Superior temporal gyrus (tissue), 1 donor: ENCODE results near the gene PKNOX2.

ENCODE experiments used
- DNase-seq: peaks from one replicate; pipeline ENCODE4 v3.0.0-alpha.2; 2016; ENCODE audit errors: extremely low spot score

PKNOX2 gene

GRCh38 chr11:125281831-125282595, 117.5 kb downstream of the PKNOX2 start:
- no peak for DNase-seq

- DNase-seq = no peak
Observed at GRCh38 chr11:125282596-125282914, 118.0 kb downstream of the PKNOX2 start.

DNA sequence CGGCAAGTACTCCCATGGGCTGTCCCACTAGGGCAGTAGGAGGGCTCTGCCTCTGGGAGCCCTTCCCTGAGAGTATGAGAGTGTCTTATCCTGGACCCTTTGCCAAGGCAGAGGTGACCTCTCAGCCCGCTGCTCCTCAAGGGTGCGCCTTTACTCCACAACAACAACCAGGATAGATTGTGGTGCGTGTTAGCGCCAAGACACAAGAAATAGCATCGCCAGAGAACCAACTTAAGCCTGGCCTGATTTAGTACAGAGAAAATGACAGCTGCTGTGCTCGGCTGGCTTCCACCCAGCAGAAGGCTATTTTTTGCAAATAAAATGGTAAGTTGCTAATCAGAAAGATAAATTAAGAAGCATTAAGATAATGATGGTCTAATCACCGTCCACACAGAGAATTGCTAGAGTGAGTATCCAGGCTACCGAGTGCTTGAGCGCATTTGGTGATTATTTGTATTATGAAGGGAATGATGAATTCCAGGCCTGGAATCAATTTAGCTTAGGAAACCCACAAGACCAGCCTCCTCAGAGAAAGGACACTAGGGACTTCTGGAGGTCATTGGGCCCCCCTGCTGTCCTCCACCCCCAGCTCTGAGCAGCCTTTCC, 119.8 kb downstream of the PKNOX2 start:
- no peak for DNase-seq

GRCh38 chr11:125285844-125286243, 121.3 kb downstream of the PKNOX2 start:
- DNase-seq = no peak

GRCh38 chr11:125286486-125286885, 121.9 kb downstream of the PKNOX2 start:
- DNase-seq = no peak

GRCh38 chr11:125287491-125288210, 123.1 kb downstream of the PKNOX2 start:
- DNase-seq = no peak

DNA sequence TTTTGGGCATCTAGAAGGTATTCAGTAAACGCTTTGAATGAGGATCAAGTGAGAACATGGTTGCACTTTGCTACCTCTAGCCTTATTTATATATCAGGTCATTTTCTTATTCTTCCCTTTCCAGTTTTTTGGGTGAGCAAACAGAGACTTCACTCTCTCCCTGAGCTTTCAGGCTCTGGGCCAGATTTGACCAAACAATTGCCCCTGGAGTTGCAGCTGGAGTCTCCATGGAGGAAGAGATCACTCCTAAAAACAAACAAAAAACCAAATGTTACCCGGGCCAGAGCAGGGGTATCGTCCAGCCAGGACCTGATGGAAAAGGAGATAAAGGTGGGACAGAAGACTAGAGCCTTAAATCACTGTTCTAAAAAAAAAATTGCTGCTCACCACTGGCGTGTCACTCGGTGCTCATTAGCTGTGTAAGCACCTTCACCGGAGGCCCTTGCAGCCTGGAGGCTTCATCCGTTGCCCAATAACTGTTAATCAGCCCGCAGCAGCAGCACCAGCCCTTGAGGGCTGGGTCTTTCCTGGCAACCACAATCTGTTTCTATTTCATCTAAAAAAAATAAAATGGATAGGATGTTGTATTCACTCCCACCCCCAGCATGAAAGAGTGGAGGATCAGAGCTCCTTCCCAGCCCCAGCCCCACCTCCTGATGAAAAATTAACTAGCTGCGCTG, 125.0 kb downstream of the PKNOX2 start:
- no peak for DNase-seq

- no peak for DNase-seq
Observed at GRCh38 chr11:125290263-125290662, 125.7 kb downstream of the PKNOX2 start.

DNA sequence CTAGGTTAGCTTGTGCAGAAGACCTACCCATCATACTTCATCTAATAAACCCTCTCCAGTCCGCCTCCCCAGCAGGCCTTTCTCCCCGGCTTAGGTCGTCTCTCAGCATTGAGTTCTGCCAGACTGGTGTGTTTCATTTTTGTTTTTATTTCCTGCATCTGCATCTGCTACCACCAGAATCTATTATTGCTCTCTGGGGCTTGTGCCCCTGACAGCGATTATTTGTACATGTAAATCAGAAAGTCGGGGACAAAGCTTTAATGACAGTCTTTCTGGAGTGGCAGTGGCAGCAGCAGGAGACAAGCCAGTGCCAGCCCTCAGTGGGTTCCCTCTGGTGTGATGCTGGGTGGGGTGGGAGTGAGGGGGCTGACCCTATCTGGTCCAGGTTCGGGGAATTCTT, 127.5 kb downstream of the PKNOX2 start:
- DNase-seq = no peak

DNA sequence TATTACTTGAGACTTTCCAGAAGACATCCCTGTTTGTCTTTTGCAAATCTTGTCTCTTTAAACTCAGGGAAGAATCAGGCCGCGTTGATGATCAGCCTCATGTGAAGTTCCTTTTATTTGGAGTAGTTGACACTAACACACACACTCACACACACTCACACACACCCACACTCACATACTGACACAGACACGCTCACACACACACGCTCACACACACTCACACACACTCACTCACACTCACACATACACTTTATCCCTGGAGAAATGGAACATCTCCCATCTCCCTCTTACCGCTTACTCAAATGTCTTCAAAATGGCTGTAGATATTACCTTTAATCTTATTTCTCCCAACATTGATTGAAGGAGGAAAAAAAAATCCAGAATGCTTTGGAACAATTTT, 129.0 kb downstream of the PKNOX2 start:
- DNase-seq = no peak

DNA sequence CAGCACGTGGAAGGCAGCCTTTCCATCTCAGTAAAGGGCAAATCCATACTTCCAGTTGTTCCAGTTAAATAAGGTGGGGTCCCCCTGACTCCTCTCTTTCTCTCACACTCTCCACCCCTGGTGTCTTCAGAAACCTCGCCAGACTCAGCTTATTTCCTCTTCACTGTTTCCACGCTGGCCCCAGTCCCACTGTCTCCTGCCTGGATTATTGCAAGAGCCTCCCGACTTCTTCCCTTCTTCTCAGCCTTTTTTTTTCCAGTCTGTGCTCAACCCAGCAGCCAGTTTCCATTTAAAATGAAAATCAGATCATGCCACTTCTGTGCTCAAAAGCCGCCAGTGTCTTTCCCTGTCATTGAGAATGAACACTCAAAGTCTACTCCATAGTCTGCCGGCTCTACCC, 131.4 kb downstream of the PKNOX2 start:
- no peak for DNase-seq

GRCh38 chr11:125297346-125297915, 132.9 kb downstream of the PKNOX2 start:
- no peak for DNase-seq

GRCh38 chr11:125299061-125299615, 134.6 kb downstream of the PKNOX2 start:
- DNase-seq = no peak

GRCh38 chr11:125299821-125300220, 135.3 kb downstream of the PKNOX2 start:
- no peak for DNase-seq

DNA sequence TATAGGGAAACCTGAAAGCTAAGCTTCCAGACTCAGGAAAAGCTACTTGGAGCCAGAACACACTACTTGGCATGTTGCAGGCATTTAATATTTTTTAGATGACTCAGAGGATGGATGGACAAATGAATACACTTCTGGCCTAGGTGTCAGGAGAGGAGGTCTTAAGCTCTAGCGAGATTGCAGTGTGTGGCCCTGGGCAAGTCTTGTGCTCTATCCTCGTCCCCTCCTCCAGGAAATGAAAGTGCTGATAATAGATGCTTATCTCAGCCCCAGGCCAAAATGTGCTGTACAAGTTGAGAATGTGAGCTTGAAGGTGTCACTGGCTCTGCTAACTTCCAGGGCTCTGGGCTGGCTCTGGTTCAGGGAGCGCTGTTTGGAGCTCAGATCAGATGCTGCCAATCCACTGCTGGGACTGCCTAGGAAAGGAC, 136.3 kb downstream of the PKNOX2 start:
- DNase-seq = no peak

DNA sequence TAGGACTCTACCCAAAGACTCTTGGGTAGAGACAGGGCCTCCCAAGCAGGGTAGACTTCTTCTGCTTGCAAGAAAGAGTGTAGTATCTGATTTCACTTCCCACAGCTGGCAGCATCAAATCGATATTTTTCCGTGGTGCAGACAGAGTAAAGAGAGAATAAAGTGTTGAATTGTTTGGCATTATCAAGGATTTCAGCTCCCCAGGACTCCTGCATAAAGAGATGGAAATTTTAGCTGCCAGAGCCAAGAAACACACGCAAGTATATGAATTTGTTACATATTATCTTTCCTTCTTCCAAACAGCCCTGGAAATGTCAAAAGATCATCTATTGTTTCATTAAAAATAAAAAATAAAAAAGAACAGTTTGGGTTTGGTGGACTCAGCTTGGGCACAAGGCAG, 136.8 kb downstream of the PKNOX2 start:
- no peak for DNase-seq

DNA sequence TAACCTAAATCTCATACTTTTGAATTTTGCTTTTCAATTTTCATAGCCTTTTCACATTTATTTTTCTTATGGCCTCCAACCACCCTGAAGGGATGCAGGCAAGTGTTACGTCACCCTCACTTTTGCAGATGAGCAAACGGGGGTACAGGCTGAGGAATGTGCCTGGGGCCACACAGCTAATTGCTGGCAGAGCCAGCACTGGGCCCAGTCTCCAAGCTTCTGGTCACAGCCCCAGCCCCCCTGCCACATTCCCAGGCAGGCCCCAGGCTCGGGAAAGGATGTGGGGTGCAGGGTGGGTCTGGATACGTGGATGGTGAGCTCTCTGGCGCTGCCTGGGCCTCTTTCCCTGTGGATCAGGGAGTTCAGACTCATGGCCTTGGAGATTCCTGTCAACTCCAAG, 138.6 kb downstream of the PKNOX2 start:
- DNase-seq = no peak

GRCh38 chr11:125303694-125304093, 139.1 kb downstream of the PKNOX2 start:
- DNase-seq = no peak

DNA sequence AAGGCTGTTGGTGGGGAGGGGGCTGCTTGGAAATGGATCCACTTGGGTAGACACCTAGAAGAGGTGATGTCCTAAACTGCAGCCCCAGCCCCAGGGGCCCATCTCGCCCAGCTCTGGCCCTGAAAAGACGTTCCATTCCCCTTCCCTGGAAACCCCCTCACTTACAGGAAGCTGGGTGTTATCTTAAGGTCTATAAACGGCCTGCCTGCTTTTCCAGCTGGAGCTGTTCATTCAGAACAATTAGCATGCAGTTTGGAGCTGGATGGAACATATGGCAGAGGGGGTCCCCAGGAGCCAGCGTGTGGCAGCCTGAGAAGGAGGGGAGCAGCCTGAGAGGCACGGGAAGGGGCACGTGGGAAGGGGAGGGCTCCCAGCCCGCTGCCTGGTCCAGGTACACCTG, 139.6 kb downstream of the PKNOX2 start:
- DNase-seq = no peak

DNA sequence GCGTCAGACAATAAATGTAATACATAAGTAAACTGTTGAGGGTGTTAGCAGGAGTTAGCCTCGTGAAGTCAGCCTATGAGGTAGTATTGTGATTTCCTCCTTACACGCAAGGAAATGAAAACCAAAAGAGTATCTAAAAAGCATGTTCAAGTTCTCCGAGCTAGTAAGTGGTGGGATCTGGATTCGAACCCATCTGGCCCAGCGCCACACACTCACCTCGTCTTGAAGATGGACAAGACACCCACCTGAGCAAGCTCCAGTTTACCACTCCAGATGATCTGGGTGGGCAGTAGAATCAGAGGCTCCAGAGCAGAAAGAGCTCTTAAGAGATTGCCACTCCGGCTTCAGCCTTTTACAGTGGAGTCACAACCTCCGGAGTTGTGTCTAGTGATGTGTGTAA, 140.3 kb downstream of the PKNOX2 start:
- DNase-seq = no peak

DNA sequence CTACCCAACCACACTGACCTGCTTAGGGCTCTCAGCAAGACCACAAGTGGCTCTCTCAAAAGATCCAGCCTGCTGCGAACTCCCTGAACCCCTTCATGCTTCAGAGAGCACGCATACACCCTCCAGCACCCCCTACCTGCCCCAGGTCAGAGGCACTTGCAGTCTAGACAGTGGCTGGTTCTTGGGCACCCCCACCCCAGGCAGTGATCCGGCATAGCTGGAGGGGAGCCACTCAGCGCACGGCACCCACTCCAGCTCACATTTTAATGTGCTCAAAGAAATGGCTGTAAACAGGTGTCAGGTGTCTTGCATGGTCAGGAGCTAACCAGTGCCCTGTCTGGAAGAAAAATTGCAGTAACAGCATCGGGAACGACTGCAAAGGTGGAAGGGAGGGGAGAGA, 140.8 kb downstream of the PKNOX2 start:
- no peak for DNase-seq

DNA sequence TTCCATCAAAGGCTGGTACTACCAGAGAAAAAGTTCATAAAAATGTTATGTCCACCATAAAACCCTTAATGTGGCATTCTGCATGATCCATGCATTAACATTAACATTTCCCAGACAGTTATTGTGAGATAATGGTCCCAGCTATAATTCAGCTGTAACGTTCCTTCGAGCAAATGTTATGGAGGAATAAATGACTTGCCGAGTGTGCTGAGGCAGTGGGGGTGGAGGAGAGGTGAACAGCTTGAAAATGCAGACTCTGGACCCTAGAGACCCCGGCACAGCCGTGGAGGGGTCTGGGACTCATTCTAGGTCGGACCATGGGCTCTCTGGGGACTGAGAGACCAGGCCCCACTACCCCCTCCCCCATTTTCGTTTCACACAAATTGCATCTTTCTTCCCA, 141.9 kb downstream of the PKNOX2 start:
- DNase-seq = no peak
